Posterior vena cava (tissue), 2 donors: ENCODE results near the gene LALBA. TPM values are rescaled to one million over a fixed set of nuclear protein-coding genes. Genes with fewer than 3 reads are reported as not detected.
A peak's percentile ranks its signal among the peaks of the same experiment; 100 is the strongest.
"Not testable (repeated sequence)": the region's sequence is repeated elsewhere in the genome, so short reads cannot be mapped to it uniquely, and the experiment has no call there.

Experiments
- DNase-seq: peaks from one replicate; pipeline ENCODE4 v3.0.0-alpha.2; 2020; ENCODE audit warnings: low spot score
- intact Hi-C, 2 donors: fragments of 100-400 bp; cut with DNase I; formaldehyde crosslinking; loops; one replicate each; pipeline versions ENCODE4 v1.14.1 to v1.14.2; 2022 to 2023
- long read RNA-seq, 2 donors: library from polyadenylated mRNA; unstranded; transcript quantifications; one replicate each; pipeline ENCODE4 v2.0.0, GENCODE V29; 2020 to 2021
- total RNA-seq, 2 donors: library from RNA; stranded (reverse); fragmentation: NEBNext Ultra II Directional; extraction: Animal tissue kit (Norgen Biotek cat#: 25700); gene quantifications; one replicate each; pipeline ENCODE4 v1.2.1, GENCODE V29; 2021
- donor health status: DM: yes; HTN: yes; CAD: no.
- donor health status: DM: yes; HTN: yes; CAD: no.

The LALBA gene
- total RNA-seq = not detected
- long read RNA-seq, donor 1 = 0 reads
- long read RNA-seq, donor 2 = 0 reads

DNA sequence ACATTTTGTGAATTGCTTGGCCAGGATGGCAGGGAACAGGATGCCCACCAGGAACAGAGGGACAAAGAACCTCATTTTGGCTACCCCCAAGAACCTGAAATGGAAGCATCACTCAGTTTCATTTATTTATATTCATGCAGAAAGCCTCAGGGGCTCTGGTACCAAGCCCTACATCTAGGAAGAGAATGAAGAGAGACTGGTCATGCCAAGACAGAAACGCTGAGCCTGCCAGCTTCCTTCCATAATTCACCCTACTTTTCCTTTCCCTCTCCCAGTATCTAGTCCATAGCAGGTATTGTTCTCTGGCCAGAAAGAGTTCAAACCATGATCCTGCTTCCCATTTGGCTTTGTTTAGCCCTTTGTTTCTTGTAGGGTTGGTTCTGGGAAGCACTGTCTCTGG lies at the start of gene LALBA:
Gene LALBA, minus strand, starts transcription at position 101 of the 400 bp plus-strand sequence. Its CDS starts 26 bp downstream, at position 75.
- intact Hi-C loops = no loop called here
- DNase-seq = no peak

DNA sequence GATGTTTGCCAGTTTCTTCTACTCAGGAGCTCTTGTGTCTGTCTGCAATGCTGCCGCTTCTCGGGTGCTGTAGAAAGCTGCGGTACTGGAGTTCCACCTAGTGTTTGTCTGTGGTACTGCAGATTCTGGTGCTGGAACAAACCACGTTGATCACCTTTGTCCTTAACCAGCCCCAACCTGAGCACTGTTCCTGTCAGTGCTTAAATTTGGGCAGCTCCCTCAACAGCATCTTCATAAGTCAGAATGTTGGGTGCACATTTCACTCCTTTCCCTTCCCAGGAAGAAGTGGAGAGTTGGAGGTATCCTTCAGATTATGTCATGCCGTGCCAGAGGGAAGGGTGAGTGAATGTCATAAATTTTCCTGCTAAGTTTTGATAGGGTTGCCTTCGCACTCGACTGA lies 48.7 kb upstream of the LALBA start:
- intact Hi-C loops = no loop called here

DNA sequence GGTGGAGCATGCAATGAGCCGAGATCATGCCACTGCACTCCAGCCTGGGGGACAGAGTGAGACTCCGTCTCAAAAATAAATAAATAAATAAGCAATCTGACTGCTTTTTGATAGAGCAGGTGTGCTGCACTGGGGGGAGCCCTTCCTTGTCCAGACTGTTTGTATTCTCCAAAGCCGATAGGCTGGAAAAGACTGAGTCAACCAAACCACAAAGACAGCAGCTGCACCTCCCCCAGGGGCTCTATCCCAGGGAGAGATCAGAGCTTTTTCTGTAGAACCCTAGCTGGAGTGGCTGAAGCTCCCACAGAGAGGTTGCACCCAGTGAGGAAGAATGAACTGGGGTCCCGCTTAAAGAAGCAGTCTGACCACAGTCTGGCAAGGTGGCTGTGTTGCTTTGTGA lies 45.8 kb upstream of the LALBA start:
- intact Hi-C loops = no loop called here
- no peak for DNase-seq

More for the DNA sequence above, 48.7 kb upstream of the LALBA start:
- DNase-seq = peak; percentile 82

DNA sequence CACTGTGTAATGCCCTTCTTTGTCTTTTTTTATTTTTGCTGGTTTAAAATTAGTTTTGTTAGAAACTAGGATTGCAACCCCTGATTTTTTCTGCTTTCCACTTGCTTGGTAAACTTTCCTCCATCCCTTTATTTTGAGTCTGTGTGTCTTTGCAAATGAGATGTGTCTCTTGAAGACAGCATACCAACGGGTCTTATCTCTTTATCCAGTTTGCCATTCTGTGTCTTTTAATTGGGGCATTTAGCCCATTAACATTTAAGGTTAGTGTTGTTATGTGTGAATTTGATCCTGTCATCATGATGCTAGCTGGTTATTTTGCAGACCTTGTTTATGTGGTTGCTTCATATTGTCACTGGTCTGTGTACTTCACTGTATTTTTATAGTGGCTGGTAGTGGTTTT lies 43.5 kb upstream of the LALBA start:
- no peak for DNase-seq

DNA sequence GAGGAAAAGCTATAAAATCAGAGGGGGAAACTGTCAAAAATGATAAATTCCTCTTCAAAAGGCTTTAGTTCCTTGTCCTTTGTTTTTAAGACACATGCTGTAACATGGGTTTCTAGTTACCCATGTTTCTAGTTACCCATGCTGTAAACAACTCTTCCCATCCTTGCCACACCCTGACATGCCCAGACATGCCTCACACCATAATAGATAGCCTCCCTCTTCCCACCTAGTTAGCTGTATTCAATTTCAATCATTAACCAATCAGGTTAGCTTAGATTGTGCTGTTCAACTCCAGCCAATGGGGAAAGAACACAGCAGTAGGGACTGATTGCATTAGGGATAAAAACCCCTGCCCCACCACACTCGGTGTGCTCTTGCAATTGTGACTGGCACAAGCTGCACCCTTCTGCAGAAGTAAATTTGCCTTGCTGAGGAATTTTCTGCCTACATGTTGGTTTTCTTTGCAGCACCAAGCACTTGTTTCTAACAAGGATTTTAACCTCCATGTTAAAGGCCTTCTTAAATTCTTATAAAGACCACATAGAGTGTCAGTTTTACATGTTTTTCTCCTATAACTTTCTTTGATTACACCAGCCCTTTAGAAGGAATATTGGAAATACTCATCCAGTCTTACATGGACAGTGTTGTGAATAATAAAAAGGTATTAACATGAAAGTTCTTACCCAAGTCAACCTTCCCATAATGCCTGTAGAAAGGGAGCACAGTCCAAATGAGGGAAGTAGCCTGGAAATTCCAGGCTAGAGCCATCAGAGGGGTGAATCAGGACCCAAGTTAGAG lies 32.5 kb upstream of the LALBA start:
- intact Hi-C loops = no loop called here
- DNase-seq = no peak

More for the DNA sequence above, 43.5 kb upstream of the LALBA start:
- intact Hi-C loops = no loop called here

DNA sequence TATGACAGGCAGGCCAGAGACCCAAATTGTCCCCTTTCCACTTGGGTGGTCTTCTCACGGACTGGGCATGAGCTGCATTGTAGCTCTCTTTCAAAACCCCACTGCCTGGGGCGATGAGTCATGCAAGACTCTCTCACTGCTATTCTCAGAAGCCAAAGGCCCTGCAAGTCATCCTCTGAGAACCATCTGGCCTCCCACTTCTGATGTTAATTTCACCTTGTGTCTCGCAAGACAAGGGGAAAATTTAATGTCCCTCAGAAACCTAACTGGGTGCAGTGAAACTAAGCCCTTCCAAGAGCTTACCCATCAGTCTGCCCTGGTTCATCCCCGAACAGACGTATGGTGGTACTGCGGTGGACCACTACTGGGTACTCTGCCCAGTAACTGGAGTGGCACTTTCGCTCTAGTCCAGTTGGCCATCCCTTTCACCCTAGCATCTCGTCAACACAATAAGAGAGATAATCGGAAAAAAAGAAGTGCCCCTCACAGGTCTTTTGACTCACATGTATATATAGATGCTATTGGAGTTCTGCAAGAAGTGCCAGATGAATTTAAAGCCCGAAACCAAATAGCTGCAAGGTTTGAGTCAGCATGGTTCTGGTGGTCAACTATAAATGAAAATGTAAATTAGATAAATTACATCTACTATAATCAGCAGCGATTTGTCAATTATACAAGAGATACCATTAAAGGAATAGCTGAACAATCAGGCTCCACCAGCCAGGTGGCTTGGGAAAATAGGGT lies 31.3 kb upstream of the LALBA start:
- DNase-seq = no peak
- intact Hi-C loops = no loop called here

DNA sequence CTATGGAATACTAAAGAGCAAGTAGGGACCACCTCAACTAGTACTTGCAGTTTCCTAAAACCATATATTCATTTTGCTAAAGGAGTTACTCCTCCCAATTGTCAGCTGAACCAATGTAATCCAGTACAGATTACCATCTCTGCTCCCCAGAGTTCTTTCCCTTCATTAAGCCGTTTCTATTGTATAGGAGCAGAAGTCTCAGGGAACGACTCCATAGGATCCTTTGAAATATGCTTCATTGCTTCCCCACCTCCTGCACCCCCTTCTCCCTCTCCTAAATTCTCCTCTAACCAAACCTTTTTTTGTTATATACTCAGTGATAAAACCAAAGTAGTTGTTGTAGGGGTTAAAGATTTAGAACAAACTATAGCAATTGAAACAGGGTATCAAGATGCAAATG lies 30.7 kb upstream of the LALBA start:
- no peak for DNase-seq
- intact Hi-C loops = no loop called here

DNA sequence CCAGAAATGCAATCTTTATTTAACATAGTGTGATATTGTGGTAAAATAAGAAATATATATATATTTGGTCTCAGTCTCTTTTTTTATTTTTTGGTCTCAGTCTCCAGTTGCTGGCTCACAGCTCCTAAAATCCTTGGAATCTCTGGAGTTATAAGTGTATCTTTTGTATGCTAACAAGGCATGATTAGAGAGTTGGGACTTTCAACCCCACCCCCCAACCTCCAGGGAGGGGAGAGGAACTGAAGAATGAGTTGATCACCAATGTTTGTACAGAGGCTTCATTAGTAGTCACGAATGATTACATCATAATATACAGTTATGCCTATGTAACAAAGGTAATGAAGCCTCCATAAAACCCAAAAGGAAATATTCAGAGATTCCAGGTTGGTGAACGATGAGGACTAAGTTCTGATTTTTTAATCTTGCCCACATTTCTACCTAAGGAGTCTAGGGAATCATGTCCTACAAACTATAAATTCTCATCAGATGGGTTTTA lies 22.8 kb upstream of the LALBA start:
- DNase-seq = no peak

DNA sequence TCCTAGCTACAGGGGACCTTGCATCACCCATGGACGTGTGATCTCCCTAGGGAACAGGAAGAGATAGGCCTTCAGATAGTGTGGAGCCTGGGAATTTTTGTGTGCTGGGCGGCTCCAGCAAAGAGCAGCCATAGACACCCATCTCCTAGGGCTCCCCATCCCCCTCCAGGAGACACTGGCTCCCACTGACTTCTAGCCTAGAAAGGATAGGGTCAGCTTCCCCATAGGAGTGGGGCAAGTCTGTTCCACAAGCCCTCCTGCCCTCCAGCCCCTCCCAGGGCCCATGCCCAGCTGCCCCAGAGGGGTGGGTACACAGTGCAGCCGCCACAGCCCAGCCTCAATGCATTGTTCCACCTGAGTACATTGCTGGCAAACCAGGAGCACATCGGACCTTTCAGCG lies 16.5 kb upstream of the LALBA start:
- intact Hi-C loops = no loop called here
- DNase-seq = no peak

More for the DNA sequence above, 22.8 kb upstream of the LALBA start:
- intact Hi-C loops = no loop called here

DNA sequence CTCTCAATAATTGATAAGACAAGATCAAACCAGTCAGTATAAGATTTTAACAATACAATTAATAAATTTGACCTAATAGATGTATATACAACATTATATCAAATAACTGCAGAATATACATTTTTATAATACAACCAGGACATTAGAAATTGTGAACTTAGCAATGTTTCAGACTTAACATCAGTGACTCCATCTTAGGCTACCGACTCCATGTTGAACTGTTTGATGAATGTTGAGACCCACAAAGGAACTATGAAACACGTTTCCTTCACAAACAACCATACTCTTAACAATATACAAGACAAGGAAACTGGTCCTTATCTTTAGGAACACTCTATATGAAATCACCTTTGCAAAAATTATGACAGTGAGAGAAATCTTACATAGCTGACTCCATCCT lies 13.9 kb upstream of the LALBA start:
- DNase-seq = no peak
- intact Hi-C loops = no loop called here

DNA sequence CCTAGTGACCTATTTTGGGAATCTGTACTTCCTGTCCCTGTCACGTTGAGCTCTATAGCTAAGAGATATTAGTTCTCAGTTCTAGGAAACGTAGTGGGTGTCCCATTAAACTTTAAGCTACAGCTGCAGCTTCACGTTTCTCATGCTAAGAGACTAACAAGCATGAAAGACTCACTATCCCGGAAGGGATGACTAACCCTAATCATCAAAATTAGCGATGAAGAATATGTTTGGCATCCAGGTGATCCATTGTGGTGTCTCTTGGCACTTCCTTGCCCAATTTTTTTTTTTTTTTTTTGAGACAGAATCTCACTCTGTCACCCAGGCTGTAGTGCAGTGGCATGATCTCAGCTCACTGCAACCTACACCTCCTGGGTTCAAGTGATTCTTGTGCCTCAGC lies 11.0 kb upstream of the LALBA start:
- intact Hi-C loops = no loop called here

DNA sequence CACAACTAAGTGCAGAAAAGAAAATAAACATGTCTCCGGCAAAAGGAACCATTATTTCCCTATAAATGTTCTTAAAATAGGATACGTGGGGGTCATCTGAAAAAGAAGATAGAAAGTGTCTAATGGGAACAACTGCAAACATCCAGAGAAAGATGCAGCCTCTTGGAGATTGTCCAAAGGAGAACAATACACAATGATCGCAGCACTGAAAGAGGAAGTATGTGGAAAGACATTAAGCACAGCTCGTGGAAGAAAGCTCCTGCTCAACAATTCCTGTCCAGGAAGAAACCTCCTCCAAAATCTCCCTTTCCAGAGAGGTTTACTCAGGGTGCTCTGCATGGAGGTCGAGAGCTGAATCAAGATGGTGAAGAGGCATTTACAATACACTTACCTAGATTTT lies 2.5 kb upstream of the LALBA start:
- intact Hi-C loops = no loop called here
- no peak for DNase-seq

More for the DNA sequence above, 11.0 kb upstream of the LALBA start:
- no peak for DNase-seq

DNA sequence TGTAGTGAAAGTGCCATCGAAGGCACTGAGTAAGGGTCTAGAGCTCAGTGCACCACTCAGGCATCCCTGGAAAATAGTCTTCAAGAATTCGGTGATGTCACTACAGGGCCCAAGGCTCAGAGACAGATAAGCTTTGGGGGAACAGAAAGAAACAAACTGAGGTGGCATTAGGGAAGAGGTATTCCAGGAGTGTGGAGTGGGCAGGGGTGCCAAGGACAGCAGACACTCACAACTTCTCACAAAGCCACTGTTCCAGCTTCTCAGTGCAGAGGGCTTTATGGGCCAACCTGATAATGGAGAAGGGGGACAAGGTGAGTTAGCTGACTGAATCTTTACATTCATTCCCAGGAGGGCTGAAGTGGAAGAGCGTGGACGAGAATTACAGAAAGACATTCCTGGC lies 2.1 kb downstream of the LALBA start:
- DNase-seq = no peak
- intact Hi-C loops = no loop called here

DNA sequence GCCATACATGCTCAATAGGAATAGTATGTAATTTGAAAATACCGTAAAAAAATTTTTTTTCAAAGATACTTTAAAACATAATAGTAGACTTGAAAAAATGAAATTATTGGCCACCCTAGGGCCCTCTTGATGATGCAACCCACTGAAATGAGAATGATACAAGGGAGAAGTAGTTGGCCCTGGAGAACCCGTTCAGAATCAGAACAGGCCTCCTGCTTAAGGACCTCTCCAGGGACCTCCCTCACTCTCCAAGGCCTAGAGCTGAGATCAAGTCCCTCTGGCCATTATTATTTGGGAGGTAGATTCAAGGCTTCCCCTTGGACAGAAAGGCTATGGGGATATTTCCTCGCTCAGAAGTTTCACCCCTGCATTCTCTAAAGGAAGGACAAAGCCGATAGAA lies 11.9 kb downstream of the LALBA start:
- intact Hi-C loops = no loop called here
- no peak for DNase-seq

DNA sequence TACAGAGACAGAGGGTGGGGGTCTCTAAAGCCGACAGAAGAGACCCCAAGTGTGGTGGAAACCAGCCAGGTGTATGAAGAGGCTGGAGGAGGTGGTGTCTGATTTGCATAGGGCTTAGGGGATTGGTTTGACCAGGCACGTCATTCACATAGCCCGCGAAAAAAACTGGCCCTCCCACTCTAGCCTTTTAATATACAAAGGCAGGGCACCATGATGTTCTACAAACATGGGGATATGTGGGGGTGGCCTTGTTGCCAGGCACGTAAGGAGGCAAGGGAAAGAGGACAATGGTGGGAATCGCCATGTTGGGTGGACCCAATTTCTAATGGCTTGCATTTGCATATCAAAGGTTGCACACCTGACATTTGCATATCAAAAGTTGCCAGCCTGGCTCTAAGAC lies 13.2 kb downstream of the LALBA start:
- no peak for DNase-seq
- intact Hi-C loops = no loop called here

DNA sequence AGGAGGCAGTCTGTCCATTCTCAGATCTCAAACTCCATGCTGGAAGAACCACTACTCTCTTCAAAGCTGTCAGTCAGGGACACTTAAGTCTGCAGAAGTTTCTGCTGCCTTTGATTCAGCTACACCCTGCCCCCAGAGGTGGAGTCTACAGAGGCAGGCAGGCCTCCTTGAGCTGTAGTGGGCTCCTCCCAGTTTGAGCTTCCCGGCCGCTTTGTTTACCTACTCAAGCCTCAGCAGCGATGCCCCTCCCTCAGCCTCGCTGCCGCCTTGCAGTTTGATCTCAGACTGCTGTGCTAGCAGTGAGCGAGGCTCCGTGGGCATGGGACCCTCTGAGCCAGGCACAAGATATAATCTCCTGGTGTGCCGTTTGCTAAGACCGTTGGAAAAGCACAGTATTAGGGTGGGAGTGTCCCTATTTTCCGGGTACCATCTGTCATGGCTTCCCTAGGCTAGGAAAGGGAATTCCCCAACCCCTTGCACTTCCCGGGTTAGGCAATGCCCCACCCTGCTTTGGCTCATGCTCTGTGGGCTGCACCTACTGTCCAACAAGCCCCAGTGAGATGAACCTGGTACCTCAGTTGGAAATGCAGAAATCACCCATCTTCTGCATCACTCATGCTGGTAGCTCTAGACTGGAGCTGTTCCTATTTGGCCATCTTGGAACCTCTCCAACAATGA lies 16.0 kb downstream of the LALBA start:
- intact Hi-C loops, DNase-seq: not testable (repeated sequence)

DNA sequence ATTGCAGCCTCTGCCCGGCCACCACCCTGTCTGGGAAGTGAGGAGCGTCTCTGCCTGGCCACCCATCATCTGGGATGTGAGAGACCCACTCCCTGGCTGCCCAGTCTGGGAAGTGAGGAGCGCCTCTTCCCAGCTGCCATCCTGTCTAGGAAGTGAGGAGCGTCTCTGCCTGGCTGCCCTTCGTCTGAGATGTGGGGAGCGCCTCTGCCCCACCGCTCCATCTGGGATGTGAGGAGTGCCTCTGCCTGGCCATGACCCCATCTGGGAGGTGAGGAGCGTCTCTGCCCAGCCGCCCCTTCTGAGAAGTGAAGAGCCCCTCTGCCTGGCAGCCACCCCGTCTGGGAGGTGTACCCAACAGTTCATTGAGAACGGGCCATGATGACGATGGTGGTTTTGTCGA lies 18.2 kb downstream of the LALBA start:
- intact Hi-C loops, DNase-seq: not testable (repeated sequence)

DNA sequence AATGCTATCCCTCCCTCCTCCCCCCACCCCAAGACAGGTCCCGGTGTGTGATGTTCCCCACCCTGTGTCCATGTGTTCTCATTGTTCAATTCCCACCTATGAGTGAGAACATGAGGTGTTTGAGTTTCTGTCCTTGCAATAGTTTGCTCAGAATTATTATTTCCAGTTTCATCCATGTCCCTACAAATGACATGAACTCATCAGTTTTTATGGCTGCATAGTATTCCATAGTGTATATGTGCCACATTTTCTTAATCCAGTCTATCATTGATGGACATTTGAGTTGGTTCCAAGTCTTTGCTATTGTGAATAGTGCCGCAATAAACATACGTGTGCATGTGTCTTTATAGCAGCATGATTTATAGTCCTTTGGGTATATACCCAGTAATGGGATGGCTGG lies 22.8 kb downstream of the LALBA start:
- intact Hi-C loops = not testable (repeated sequence)

DNA sequence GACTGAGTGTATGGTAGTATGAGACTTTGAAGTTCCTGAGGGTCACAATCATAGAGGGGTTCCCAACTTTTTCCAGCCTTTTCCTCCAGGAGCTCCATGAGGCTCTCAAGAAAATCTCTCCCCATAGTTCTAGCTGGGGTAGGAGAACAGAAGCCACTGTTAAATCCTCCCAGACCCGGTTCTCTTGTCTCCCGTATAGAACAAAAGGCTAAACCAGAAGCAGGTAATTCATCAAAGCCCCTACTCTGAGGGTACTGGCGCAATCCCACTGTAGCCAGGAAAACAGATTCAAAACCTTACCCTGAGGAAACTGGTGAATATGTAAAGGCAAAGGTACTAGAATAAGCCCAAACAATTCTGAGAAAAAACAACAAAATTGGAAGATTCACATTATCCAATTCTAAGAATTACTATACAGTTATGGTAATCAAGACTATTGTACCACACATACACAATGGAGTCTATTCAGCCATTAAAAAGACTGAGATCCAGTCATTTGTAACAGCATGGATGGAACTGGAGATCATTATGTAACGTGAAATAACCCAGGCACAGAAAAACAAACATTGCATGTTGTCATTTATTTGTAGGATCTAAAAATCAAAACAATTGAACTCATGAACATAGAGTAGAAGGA lies 23.9 kb downstream of the LALBA start:
- intact Hi-C loops = no loop called here
- no peak for DNase-seq

More for the DNA sequence above, 22.8 kb downstream of the LALBA start:
- DNase-seq = not testable (repeated sequence)
